Skeletal muscle tissue (tissue), 4 donors: ENCODE data around the gene TDRD7. TPM values are rescaled to one million over a fixed set of nuclear protein-coding genes. Genes with fewer than 3 reads are reported as not detected.
A peak's percentile ranks its signal among the peaks of the same experiment; 100 is the strongest.
"Not testable (repeated sequence)": the region's sequence is repeated elsewhere in the genome, so short reads cannot be mapped to it uniquely, and the experiment has no call there.

Experiments used
- H3K27ac ChIP-seq: one replicate; pipeline ENCODE4 v1.7.0; 2013; ENCODE audit warnings: mild to moderate bottlenecking, low read depth, low read length, inconsistent platforms
- H3K27me3 ChIP-seq, 3 donors: one replicate each; pipeline ENCODE4 v1.7.0; 2013; ENCODE audit warnings: low read length in 3 of 3; ENCODE audit not compliant: control insufficient read depth in 3 of 3, insufficient read depth in 3 of 3
- H3K36me3 ChIP-seq, 3 donors: one replicate each; pipeline ENCODE4 v1.7.0; 2013; ENCODE audit warnings: low read length in 3 of 3; ENCODE audit not compliant: control insufficient read depth in 3 of 3, insufficient read depth in 3 of 3
- H3K4me1 ChIP-seq, 3 donors: one replicate each; pipeline ENCODE4 v1.7.0; 2013; ENCODE audit warnings: low read length in 3 of 3, mild to moderate bottlenecking in 3 of 3; ENCODE audit not compliant: control insufficient read depth in 3 of 3, insufficient read depth in 3 of 3
- H3K4me3 ChIP-seq, 3 donors: one replicate each; pipeline ENCODE4 v1.7.0; 2013; ENCODE audit warnings: low read length in 3 of 3
- H3K9ac ChIP-seq, 3 donors: one replicate each; pipeline ENCODE4 v1.7.0; 2013; ENCODE audit warnings: low read length in 3 of 3, mild to moderate bottlenecking in 3 of 3, moderate library complexity in 2 of 3, low read depth in 1 of 3
- H3K9me3 ChIP-seq, 3 donors: one replicate each; pipeline ENCODE4 v1.7.0; 2013; ENCODE audit warnings: low read length in 3 of 3; ENCODE audit not compliant: control insufficient read depth in 3 of 3
- total RNA-seq: library from RNA; depleted of rRNA; stranded (reverse); fragments of >200 nt; gene quantifications from one replicate; pipeline ENCODE4 v1.2.3, GENCODE V29; 2014
- donor health status: Osteomylitis.

TDRD7 gene
- total RNA-seq, 1 donor from 2014 or later, result 5.2 TPM

- Histone ChIP-seq H3K27ac (no peak overlapping the region), H3K4me3 (no peak overlapping the region), H3K4me1 (no peaks in the 10 kb centered on the region), H3K27me3 (no peaks in the 10 kb centered on the region), H3K36me3 (peaks cover 3 to 7% (median 5%) of the 10 kb centered on the region in 3 donors), H3K9me3 (no peaks in the 10 kb centered on the region), H3K9ac (no peak overlapping the region)
Measured at GRCh38 chr9:97480749-97481148, 68.9 kb downstream of the TDRD7 start.

GRCh38 chr9:97484134-97484533 lies 72.2 kb downstream of the TDRD7 start:
- H3K9me3 ChIP-seq, result no peaks in the 10 kb centered on the region
- no peak overlapping the region for H3K27ac ChIP-seq
- no peak overlapping the region for H3K4me3 ChIP-seq
- peaks cover 3 to 9% (median 5%) of the 10 kb centered on the region in 3 donors for H3K36me3 ChIP-seq
- no peak overlapping the region for H3K9ac ChIP-seq
- H3K4me1 ChIP-seq, result no peaks in the 10 kb centered on the region
- no peaks in the 10 kb centered on the region for H3K27me3 ChIP-seq

GRCh38 chr9:97487107-97487506 lies 75.2 kb downstream of the TDRD7 start:
- Histone ChIP-seq H3K27me3 (no peaks in the 10 kb centered on the region), H3K36me3 (peaks cover 3 to 5% (median 5%) of the 10 kb centered on the region in 3 donors), H3K4me1 (no peaks in the 10 kb centered on the region), H3K27ac (no peak overlapping the region), H3K9me3 (no peaks in the 10 kb centered on the region), H3K9ac (no peak overlapping the region), H3K4me3 (no peak overlapping the region)

- Histone ChIP-seq H3K4me3 (no peak overlapping the region), H3K9me3 (no peaks in the 10 kb centered on the region), H3K27me3 (no peaks in the 10 kb centered on the region), H3K36me3 (peaks cover 2 to 4% (median 3%) of the 10 kb centered on the region in 3 donors), H3K9ac (no peak overlapping the region), H3K27ac (no peak overlapping the region), H3K4me1 (no peaks in the 10 kb centered on the region)
Measured at GRCh38 chr9:97487861-97488260, 76.0 kb downstream of the TDRD7 start.

- Histone ChIP-seq H3K9ac (no peak overlapping the region), H3K4me1 (no peaks in the 10 kb centered on the region), H3K4me3 (no peak overlapping the region), H3K9me3 (no peaks in the 10 kb centered on the region), H3K36me3 (peaks cover 0 to 8% (median 2%) of the 10 kb centered on the region in 3 donors), H3K27ac (no peak overlapping the region), H3K27me3 (no peaks in the 10 kb centered on the region)
Measured at GRCh38 chr9:97491216-97491999, 79.5 kb downstream of the TDRD7 start.

- peaks cover 7 to 10% (median 7%) of the 10 kb centered on the region in 3 donors for H3K4me1 ChIP-seq
- H3K36me3 ChIP-seq, H3K4me3 ChIP-seq, H3K9ac ChIP-seq, H3K27me3 ChIP-seq, H3K27ac ChIP-seq, H3K9me3 ChIP-seq: not testable (repeated sequence)
Measured at GRCh38 chr9:97497558-97498375, 85.9 kb downstream of the TDRD7 start.

- not testable (repeated sequence) for H3K9me3 ChIP-seq, H3K36me3 ChIP-seq, H3K4me3 ChIP-seq, H3K27ac ChIP-seq, H3K9ac ChIP-seq, H3K27me3 ChIP-seq
- H3K4me1 ChIP-seq, result peaks cover 16 to 21% (median 17%) of the 10 kb centered on the region in 3 donors
Measured at GRCh38 chr9:97498846-97499245, 87.0 kb downstream of the TDRD7 start.

GRCh38 chr9:97500263-97500662 lies 88.4 kb downstream of the TDRD7 start:
- peaks cover 0 to 5% (median 4%) of the 10 kb centered on the region in 3 donors for H3K36me3 ChIP-seq
- H3K27ac ChIP-seq, result no peak overlapping the region
- H3K27me3 ChIP-seq, result no peaks in the 10 kb centered on the region
- no peak overlapping the region for H3K4me3 ChIP-seq
- no peaks in the 10 kb centered on the region for H3K9me3 ChIP-seq
- H3K4me1 ChIP-seq, result peaks cover 30 to 35% (median 31%) of the 10 kb centered on the region in 3 donors
- no peak overlapping the region for H3K9ac ChIP-seq

- H3K9me3 ChIP-seq, result no peaks in the 10 kb centered on the region
- H3K27me3 ChIP-seq, result no peaks in the 10 kb centered on the region
- peaks cover 0 to 5% (median 4%) of the 10 kb centered on the region in 3 donors for H3K36me3 ChIP-seq
- peak overlapping the region; percentile 65 to 86 (median 78) for H3K9ac ChIP-seq
- H3K27ac ChIP-seq, result peak overlapping the region; percentile 59
- peak overlapping the region; percentile 72 to 75 (median 75) for H3K4me3 ChIP-seq
- H3K4me1 ChIP-seq, result peaks cover 34 to 40% (median 35%) of the 10 kb centered on the region in 3 donors
Measured at GRCh38 chr9:97500765-97501176, 88.9 kb downstream of the TDRD7 start.
